Peyer's patch (tissue), 4 donors: ENCODE data around the gene HBD. TPM values are rescaled to one million over a fixed set of nuclear protein-coding genes. Genes with fewer than 3 reads are reported as not detected.

Source experiments
- DNase-seq, 3 donors: peaks; one replicate each; pipeline ENCODE4 v3.0.0-alpha.2; 2017 to 2019
- H3K27ac ChIP-seq, 4 donors: fragments of 200-600 bp; sonication (generic); one replicate each; pipeline ENCODE4 v1.5.1; 2016 to 2019
- H3K27me3 ChIP-seq, 2 donors: fragments of 200-600 bp; sonication (generic); one replicate each; pipeline ENCODE4 v1.5.1; 2019
- H3K36me3 ChIP-seq, 3 donors: fragments of 200-600 bp; sonication (generic); one replicate each; pipeline ENCODE4 v1.5.1; 2016 to 2019
- H3K4me1 ChIP-seq, 4 donors: fragments of 200-600 bp; sonication (generic); one replicate each; pipeline ENCODE4 v1.5.1; 2016 to 2019
- H3K4me3 ChIP-seq, 4 donors: fragments of 200-600 bp; sonication (generic); 1 replicate in 3 of 4; 2 replicates in 1 of 4; pipeline ENCODE4 v1.5.1; 2016 to 2019; ENCODE audit warnings: mild to moderate bottlenecking in 1 of 4
- H3K9me3 ChIP-seq, 4 donors: fragments of 200-600 bp; sonication (generic); one replicate each; pipeline ENCODE4 v1.5.1; 2016 to 2019; ENCODE audit warnings: mild to moderate bottlenecking in 1 of 4
- CTCF ChIP-seq, 6 experiments: fragments of 450-650 bp in 4 of 6; fragments of 200-600 bp in 2 of 6; sonication (generic) in 1 of 6; IDR thresholded peaks; one replicate each; pipeline ENCODE4 v1.5.1; 2017 to 2019; ENCODE audit warnings: antibody characterized with exemption in 6 of 6, mild to moderate bottlenecking in 3 of 6, moderate library complexity in 1 of 6
- POLR2A ChIP-seq, 2 donors: fragments of 450-650 bp; IDR thresholded peaks; one replicate each; pipeline ENCODE4 v1.5.1; 2017; ENCODE audit warnings: antibody characterized with exemption in 2 of 2, mild to moderate bottlenecking in 2 of 2, moderate library complexity in 2 of 2
- total RNA-seq, 4 donors: library from RNA; depleted of rRNA; stranded (reverse); fragments of >200 nt; gene quantifications; one replicate each; pipeline ENCODE4 v1.1.0, GENCODE V29; 2016

Gene HBD
- total RNA-seq: not detected

GRCh38 chr11:5234381-5234834 is at the start of gene HBD:
TSS of gene HBD (minus strand) at chr11:5234483. CDS start at chr11:5234433, 50 bp downstream.
- Histone ChIP-seq H3K9me3 (no peaks in the 10 kb centered on the region), H3K4me1 (no peaks in the 10 kb centered on the region), H3K36me3 (no peaks in the 10 kb centered on the region), H3K27ac (no peak within 1 kb of the TSS), H3K4me3 (no peak within 1 kb of the TSS), H3K27me3 (no peaks in the 10 kb centered on the region)
- DNase-seq: no peak
- no peak for TF ChIP-seq CTCF (IDR thresholded peaks at IDR 0.05)

DNA sequence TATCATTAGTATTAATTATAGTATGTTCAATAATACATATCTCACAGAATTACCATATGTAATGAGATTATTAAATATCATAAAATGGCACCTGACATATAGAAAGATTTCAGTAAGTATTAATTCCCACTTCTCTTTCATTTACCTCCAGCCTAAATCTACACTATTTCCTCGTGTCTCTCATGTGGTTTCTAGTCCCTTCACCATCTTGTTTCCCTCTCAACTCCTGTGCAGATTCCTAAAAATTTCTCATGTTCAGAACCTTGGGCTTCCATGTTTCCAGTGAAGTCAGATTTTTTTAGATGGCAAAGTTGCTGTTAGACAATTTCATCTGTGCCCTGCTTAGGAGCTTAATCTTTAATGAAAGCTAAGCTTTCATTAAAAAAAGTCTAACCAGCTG is 49.6 kb upstream of the HBD start:
- Histone ChIP-seq H3K27ac (no peak overlapping the region), H3K27me3 (no peaks in the 10 kb centered on the region), H3K9me3 (no peaks in the 10 kb centered on the region), H3K36me3 (no peaks in the 10 kb centered on the region), H3K4me1 (no peaks in the 10 kb centered on the region), H3K4me3 (no peak overlapping the region)
- no peak for DNase-seq
- TF ChIP-seq CTCF (IDR thresholded peaks at IDR 0.05) (no peak), POLR2A (IDR thresholded peaks at IDR 0.05) (no peak)

- Histone ChIP-seq H3K36me3 (no peaks in the 10 kb centered on the region), H3K9me3 (no peaks in the 10 kb centered on the region), H3K27me3 (no peaks in the 10 kb centered on the region), H3K27ac (no peak overlapping the region), H3K4me3 (no peak overlapping the region), H3K4me1 (no peaks in the 10 kb centered on the region)
- no peak for DNase-seq
- TF ChIP-seq POLR2A (IDR thresholded peaks at IDR 0.05) (no peak), CTCF (IDR thresholded peaks at IDR 0.05) (no peak)
These were observed 48.8 kb upstream of the HBD start for GRCh38 chr11:5283086-5283485.

GRCh38 chr11:5282628-5283027 is 48.3 kb upstream of the HBD start:
- no peak for DNase-seq
- no peak overlapping the region for H3K27ac ChIP-seq
- H3K9me3 ChIP-seq: no peaks in the 10 kb centered on the region
- H3K36me3 ChIP-seq: no peaks in the 10 kb centered on the region
- H3K4me1 ChIP-seq: no peaks in the 10 kb centered on the region
- no peaks in the 10 kb centered on the region for H3K27me3 ChIP-seq
- TF ChIP-seq POLR2A (IDR thresholded peaks at IDR 0.05) (no peak), CTCF (IDR thresholded peaks at IDR 0.05) (no peak)
- no peak overlapping the region for H3K4me3 ChIP-seq

GRCh38 chr11:5281596-5281995 is 47.3 kb upstream of the HBD start:
- Histone ChIP-seq H3K36me3 (no peaks in the 10 kb centered on the region), H3K9me3 (no peaks in the 10 kb centered on the region), H3K27me3 (no peaks in the 10 kb centered on the region), H3K27ac (no peak overlapping the region), H3K4me1 (no peaks in the 10 kb centered on the region), H3K4me3 (no peak overlapping the region)
- DNase-seq: no peak
- TF ChIP-seq POLR2A (IDR thresholded peaks at IDR 0.05): no peak
- no peak for TF ChIP-seq CTCF (IDR thresholded peaks at IDR 0.05)

GRCh38 chr11:5280582-5281102 is 46.4 kb upstream of the HBD start:
- Histone ChIP-seq H3K9me3 (no peaks in the 10 kb centered on the region), H3K4me3 (no peak overlapping the region), H3K4me1 (no peaks in the 10 kb centered on the region), H3K27me3 (no peaks in the 10 kb centered on the region), H3K27ac (no peak overlapping the region), H3K36me3 (no peaks in the 10 kb centered on the region)
- peak in 2 of 3 donors; percentile 16 to 49 for DNase-seq
- TF ChIP-seq POLR2A (IDR thresholded peaks at IDR 0.05) (no peak), CTCF (IDR thresholded peaks at IDR 0.05) (no peak)
